HG03045 (cell line): Measurements from ENCODE around the gene CBX4.

ENCODE experiments used
- ATAC-seq: cut with Tn5 transposase; IDR thresholded peaks from one replicate; pipeline ENCODE4 v1.9.1; 2021; ENCODE audit warnings: mild to moderate bottlenecking, moderate library complexity; ENCODE audit not compliant: unreplicated experiment

The CBX4 gene

GRCh38 chr17:79790805-79791734 lies 48.2 kb downstream of the CBX4 start:
- no peak for ATAC-seq

DNA sequence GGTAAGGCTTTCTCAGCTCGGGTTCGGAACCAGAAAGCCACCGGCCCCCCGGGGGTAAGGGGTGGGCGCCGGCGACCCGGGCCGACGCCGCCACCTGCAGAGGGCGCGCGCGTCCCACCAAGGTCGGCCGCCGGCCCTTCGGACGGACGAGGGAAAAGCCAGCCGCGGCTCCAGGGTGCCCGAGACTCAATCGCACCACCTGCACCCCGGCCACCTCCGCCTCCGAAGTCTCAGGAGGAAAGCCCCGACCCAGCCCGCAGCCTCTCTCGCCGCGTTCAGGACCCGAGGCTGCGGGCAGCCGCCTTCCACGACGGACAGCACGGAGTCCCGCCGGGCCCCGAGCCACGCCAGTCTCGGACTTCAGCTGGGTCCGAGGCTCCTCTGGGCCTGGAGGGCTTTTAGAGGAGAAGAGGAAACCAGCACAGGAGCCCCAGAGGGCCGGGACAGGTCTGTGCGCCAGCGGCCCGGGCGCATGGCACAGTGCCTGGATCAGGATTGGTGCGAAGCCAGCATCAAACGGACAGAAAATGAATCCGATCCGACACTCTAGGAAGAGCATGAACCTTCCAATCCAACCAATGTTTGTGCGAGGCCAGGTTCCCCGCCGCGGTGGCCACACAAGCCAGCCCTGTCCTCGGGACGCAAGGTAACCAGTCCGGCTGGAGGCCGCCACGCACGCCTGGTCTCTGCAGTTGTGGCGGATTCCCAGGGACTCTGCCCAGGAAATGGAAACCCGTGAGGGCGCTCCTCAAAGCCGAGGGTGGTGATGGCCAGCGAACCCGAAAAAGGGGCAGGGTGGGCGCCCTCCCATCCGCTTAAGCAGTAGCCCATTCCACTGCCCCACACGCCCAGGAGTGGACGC lies 49.1 kb downstream of the CBX4 start:
- ATAC-seq: no peak

DNA sequence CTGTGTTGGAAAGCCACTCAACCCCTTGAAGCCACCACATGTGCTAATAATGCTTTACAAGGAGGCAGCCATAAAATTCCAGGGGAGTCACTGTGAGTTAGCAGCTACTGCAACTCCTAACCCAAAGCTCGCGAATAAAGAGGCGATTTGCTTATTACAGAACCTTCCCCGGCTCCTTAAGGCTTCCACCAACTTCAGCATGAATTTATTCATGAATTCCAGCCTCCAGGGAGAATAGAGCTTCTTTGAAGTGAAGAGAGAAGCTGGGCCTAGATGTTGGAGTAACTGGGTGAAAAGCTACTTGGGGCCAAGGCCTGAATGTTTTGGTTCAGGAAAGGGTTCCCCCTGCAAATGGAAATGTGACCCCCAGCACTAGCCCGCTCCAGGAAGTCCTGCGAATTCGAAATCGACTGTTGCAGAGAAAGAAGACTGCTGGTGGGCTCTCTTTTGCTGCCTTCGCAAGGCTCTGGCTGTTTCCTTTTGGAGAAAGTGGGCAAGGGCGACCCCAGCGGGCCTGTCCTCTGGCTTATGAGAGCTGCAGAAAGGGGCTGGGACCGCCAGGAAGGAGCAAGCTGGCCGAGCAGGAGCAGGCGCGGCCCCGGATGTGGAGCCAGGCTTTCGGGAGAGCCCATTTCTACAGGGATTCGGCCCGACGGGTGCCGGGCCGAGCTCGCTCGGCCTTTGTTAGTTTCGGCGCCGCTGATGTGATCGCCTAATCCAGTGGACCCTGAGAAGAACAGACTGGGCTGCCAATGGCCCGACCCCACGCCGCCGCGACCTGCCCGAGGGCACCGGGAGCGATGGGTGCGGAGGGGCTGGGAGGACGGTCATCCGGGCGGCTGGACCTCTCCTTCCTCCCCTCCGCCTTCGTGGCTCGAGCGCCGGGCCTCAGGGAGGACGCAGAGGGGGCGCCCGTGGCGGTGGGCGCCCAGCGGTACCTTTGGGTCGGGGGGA lies 50.0 kb downstream of the CBX4 start:
- ATAC-seq: no peak

DNA sequence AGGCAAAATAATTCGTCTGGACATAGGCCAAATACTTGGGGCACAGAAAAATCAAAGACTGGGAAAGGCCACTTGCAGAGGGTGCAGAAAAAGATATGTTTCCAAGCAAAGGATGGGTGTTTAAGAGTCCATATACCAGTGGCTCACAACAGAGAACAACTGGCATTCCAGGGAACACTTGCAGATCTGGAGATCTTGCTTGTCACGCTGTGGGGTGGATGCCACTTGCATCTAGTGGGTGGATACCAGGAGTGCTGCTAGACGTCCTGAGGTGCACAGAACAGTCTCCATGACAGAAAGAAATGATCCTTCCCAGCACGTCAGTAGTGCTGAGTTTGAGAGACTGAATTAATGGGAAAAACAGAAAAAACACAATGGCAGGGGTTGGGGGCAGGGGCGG lies 50.8 kb downstream of the CBX4 start:
- ATAC-seq: no peak

DNA sequence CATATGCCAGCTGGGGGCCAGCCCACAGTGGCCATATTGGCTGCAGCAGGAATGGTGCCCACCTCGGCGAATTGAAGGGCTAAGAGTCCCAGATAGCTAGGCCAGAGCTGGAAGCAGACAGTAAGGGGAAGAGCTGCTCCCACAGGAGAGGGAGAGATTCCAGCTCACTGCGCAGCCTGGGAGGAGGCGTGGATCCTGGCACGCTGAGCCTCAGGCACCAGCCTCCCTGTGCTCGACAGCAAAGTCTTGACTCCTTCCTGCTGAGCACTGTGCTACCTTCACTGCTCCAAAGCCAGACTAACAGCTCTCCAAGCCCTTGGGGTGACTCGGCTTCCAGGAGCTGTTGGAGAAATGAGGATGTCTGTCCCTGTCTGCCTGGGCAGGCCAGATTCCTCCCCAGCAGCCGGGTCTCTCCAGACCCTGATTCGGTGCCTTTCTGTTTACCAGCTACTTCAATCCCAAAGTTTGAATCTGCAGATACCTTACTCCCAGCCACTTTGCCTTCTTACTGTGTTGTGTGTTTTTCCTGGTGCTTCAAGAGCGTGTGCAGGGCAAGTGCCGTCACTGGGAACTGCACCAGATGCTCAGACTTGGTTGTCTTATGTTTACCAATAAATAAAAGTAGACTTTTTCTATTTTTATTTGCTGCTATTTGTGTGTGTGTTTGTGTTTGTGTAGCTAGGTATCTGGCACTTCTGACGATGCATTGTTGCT lies 52.2 kb downstream of the CBX4 start:
- no peak for ATAC-seq

DNA sequence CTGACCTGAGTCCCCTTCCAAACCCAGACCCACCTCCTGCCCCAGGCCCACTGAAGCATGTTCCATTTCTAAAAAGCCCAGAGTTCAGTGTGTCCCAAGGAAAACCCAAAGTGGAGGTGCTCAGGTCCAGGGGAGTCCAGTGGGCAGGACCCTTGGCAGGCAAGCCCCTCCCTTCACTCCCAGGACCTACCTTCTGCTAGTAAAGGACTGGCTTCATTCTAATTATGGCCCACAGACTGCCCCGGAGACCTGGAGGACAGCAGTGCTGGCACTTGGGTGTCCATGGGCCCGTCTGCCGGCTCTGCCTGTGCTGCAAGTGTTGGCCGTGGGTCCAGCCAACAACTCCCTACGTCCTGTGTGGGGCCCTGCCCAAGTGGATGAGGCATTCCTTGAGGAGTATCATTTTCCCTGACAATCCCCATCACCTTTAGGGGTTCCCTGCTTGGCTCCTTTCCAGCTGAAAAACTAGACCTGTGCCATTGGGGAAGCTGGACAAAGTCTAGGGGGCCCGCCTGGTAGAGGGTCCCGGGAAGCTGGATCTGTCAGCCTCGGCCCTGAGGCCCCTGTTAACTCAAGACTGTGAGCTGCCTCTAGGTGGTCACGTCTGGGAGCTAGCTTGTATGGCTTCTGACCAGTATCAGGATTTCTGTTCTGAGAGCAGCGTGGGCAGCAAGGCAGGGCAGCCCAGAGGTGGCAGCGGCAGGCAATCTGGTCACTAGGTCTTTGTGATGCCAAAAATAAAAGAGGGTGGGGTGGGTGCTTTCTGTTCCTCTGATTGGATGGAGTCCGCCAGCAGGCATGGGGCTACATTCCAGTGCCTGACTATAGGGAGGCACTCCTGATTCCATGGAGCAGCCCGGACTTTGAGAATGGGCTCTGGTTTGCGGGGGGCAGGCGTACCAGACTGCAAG lies 53.1 kb downstream of the CBX4 start:
- no peak for ATAC-seq

DNA sequence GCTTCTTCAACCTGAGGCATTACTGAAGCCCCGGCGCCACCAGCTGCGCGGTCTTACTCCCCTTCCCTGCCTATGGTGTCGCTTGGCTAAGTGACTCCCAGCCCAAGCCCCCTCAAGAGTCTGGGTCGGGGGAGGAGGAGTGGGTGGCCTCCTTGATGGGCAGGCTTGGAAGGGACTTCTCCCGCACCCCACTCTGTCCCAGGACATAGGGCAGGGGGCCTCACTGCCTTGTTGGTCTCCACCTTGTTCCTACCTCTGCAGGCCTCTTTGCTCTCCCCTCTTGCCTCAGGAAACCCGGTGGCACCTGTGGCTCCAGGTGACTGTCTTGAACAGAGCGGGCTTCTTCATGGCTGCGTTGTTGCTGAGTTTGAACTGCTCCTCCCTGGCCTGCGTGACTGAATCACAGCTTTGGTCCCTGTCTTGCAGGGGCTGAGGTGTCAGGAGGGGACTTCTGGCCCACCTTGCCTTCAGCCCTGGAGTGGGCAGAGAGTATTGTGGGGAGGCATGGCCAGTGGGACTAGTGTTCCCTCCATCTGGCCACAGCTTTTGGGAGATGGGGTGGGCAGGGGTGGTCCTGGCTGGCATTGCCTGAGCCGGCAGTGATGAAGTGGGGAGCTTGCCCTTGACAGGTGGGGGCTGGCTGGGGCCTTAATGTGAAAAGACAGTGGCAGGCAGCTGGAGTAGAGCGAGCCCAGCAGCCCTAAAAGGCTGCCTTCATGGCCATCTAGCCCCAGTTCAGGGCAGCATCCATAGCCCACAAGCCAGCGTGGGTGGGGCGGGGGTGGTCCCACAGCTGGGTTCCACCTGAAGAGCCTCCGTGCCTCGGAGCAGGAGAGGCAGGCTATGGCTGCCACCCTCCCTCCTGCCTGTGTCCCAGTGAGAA lies 54.0 kb downstream of the CBX4 start:
- ATAC-seq: no peak

DNA sequence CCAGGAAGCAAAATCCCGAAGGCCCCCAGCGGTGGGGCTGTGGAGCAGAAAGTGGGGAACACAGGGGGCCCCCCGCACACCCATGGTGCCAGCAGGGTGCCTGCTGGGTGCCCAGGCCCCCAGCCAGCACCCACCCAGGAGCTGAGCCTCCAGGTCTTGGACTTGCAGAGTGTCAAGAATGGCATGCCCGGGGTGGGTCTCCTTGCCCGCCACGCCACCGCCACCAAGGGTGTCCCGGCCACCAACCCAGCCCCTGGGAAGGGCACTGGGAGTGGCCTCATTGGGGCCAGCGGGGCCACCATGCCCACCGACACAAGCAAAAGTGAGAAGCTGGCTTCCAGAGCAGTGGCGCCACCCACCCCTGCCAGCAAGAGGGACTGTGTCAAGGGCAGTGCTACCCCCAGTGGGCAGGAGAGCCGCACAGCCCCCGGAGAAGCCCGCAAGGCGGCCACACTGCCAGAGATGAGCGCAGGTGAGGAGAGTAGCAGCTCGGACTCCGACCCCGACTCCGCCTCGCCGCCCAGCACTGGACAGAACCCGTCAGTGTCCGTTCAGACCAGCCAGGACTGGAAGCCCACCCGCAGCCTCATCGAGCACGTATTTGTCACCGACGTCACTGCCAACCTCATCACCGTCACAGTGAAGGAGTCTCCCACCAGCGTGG lies 54.8 kb downstream of the CBX4 start:
- ATAC-seq: no peak

DNA sequence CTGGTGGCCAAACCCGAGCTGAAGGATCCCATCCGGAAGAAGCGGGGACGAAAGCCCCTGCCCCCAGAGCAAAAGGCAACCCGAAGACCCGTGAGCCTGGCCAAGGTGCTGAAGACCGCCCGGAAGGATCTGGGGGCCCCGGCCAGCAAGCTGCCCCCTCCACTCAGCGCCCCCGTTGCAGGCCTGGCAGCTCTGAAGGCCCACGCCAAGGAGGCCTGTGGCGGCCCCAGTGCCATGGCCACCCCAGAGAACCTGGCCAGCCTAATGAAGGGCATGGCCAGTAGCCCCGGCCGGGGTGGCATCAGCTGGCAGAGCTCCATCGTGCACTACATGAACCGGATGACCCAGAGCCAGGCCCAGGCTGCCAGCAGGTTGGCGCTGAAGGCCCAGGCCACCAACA lies 55.3 kb downstream of the CBX4 start:
- no peak for ATAC-seq
